Measurements from ENCODE around the gene TTC28.
A peak's percentile ranks its signal among the peaks of the same experiment; 100 is the strongest.
"Not testable (repeated sequence)": the region's sequence is repeated elsewhere in the genome, so short reads cannot be mapped to it uniquely, and the experiment has no call there.

The TTC28 gene

DNA sequence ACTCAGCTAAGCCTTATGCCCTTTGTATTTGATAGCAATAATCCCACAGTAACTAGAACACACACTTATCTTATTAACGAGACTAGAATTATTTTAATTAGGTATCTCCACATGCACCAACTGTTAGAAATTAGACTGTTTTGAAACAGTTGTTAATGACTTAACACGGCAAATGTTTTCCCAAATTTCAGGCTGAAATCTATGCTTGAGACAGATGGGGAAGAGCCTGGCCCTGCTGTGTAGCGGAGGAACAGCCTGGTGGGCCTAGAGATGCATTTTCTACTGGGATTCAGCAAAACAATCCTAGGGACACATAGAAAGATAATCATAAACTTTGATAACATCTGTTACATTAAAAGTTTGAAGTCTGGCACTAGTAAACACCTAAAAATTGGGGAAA, 273.4 kb downstream of the TTC28 start:
- DNase-seq (ENCODE audit: low read depth): no peak

- DNase-seq (ENCODE audit: low read depth): no peak
Observed at GRCh38 chr22:28405588-28405987, 274.1 kb downstream of the TTC28 start.

DNA sequence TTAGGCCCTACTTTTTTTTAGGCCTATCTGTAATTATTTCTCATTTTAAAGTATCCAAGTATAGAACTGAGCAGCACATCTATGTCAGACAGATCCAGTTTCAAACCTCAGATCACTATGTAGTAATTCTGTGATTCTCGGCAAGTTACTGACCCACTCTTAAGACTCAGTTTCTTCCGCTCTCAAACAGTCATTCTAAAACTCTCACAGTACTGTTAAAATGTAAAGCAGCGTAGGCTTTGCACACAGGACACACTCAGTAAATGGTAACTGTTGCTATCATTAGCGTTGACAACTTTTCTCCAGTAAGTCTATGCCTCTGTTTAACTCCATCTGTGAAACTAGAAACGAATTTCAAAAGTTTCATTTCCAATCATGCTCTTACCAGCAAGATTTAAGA, 277.1 kb downstream of the TTC28 start:
- DNase-seq (ENCODE audit: low read depth): no peak

DNA sequence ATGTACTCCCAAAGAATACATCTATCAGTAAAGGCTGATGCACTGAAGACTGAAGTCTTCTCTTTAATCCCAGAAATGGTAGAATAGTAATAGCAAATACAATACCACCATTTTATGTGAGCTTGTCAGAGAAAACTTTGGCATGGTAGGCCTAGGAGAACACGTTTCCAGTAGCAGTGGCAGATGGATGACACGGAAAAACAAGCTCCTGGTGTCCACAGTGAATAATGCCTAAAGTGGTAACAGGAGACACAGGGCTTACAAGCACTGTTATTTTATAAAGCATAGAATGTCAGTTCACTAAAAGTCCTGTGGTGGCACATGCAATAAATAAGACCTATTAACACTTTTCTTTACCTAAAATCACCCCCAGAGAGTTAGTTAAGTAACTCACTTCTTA, 277.6 kb downstream of the TTC28 start:
- no peak for DNase-seq (ENCODE audit: low read depth)

DNA sequence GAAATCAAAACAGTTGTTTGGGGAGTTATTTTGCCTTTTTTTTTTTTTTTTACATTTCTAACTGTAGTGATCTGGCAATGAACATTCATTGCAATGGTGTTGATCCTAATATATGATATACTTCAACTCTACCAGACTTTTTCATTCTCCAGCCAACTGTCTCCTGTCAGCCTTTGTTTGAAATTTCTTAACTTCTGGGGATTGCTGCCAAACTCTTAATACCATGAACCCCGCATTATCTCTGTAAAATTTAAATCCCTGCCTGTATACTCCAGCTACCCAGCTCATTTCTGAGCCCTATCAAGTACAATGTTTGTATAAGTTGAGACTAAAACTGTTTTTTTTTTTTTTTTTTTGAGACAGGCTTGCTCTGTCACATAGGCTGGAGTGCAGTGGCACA, 280.7 kb downstream of the TTC28 start:
- DNase-seq (ENCODE audit: low read depth): no peak

DNA sequence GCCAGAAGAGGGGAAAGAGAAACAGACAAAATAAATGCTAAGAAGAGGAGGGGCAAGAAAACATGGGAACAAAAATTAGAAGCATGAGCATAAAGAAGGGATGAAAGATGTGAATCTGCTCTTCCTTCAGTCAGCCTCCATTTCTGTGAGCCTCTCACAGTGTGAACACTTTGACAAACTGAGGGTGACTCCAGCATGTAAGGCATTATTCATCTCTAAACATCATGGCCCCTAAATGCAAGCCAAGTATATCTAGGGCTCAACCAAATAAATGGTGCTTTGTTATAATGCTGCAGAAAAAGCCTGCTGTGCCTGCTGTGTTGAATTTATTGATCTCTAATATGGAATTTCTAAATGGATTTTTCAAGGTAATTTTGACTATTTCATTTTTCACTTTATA, 281.3 kb downstream of the TTC28 start:
- no peak for DNase-seq (ENCODE audit: low read depth)

- no peak for DNase-seq (ENCODE audit: low read depth)
Observed at GRCh38 chr22:28397306-28397705, 282.3 kb downstream of the TTC28 start.

DNA sequence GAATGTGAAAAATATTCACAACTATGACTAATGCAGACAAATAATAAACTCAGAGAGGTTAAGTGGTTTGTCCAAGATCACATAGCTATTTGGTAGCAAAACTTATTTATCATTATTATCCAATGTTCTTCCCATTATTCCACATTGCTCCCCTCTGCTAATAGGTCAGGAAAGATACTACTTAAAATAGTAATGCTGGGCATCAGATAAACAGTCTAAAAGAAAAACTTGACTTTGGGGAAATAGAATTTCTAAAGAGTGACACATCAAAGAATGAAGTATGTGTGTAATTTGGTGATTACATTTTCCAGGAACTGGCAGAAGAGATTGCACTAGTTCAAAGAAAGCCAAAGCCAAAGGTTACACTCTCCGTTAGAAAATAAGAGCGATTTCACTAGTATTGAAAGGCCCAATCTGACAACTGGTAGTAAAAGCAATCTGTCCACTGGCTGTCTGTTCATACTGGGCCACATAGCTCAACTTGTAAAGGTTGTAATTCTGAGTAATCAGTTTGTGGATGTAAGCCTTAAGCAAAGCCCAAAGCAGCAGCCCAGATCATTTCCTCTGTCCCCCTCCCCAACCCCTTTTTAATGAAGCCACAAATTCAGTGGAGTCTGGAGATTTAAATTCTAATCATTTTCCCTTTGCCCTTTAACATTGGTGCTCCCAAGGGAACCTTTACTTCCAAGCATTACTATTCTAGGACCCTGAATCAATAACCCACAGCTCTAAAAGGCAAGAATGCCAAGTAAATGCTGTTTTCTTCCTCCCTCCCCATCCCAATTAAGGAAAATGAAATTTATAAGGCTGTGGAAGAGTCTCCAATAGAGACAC, 283.5 kb downstream of the TTC28 start:
- DNase-seq (ENCODE audit: low read depth): no peak

DNA sequence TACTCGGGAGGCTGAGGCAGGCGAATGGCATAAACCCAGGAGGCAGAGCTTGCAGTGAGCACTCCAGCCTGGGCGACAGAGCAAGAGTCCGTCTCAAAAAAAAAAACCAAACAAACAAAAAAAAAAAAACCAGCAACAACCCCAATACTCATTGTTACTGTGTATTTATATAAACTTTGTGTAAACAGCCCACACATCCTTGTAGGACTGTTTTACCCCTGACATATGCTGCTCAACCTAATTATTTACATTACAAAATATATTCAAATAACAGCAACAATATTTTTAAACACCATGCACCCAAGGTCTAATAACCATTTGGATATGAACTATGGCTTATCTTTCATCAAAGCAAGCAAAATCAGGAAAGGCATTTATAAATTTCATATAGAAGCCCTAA, 284.1 kb downstream of the TTC28 start:
- DNase-seq (ENCODE audit: low read depth): no peak

- DNase-seq (ENCODE audit: low read depth): no peak
Observed at GRCh38 chr22:28394513-28395110, 285.0 kb downstream of the TTC28 start.

DNA sequence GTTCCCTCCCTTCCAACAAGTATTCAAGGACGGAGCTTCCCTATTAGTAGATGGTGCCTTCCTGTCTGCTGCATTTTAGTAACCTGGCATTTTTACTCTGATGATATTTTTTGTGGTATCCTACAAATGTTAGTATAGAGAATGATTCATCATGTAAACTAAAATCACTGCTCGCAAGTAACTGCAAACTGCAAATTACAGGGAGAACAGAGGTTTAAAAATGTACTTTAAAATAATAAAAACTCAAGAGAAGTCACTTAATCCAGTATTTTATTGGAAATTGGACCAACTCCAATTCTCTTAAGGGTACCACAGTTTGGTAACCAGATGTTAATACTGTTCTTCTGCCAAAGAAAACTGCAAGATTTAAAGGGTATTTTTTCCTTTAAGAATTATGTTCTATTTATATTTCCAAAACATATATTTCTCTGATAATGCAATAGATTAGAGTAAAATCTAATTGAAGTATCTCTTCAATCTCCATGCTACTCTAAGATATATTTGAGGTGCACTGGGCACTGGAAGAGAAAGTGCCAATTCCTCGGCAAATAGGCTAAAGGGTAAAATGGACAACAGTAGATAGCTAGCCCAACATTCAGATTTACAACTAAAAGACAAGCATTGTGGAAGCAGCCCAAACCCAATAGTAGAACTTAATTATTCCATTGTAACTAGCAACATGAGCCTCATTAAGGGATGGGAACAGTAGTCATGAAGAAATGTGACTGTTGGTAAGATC, 298.0 kb downstream of the TTC28 start:
- DNase-seq (ENCODE audit: low read depth): peak; percentile 9

DNA sequence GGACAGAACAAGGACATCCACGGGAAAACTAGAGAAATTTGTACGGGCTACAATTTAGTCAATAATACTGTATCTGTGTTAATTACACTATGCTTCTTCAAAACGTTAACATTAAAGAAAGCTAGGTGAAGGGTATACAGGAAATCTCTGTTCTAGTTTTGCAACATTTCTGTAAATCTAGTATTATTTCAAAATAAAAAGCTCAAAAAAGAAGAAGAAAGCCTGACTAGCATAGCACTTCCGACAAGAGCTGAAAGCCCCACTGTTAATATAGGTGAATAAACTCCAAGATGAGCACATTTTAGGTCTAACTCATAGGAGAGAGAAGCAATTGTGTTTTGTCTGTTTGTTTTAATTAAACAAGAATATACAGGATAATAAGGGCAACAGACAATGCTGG, 299.7 kb downstream of the TTC28 start:
- no peak for DNase-seq (ENCODE audit: low read depth)

DNA sequence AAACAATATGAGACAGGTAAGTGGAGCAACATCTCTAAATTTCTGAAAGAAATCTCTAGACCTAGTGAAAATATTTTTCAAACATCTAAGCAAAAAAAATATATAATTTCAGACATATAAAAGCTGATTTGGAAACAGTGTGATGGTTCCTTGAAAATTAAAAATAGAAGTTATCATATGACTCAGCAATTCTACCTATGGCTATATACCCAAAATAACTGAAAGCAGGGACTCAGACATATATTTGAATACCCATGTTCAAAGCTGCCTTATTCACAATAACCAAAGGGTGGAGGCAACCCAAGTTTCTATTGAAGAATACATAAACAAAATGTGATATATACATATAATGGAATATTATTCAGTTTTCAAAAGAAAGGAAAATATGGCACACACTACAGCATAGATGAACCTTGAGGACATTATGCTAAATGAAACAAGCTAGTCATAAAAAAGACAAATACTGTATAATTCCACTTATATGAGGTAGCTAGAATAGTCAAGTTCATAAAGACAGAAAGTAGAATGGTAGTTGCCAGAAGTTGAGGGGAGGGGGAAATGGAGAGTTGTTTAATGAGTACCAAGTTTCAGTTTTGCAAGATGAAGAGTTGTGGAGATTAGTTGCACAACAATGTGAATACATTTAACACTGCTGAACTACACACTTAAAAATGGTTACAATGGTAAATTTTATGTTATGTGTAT, 300.4 kb downstream of the TTC28 start:
- DNase-seq (ENCODE audit: low read depth): no peak

GRCh38 chr22:28375761-28376534, 303.7 kb downstream of the TTC28 start:
- peak; percentile 19 for DNase-seq (ENCODE audit: low read depth)

DNA sequence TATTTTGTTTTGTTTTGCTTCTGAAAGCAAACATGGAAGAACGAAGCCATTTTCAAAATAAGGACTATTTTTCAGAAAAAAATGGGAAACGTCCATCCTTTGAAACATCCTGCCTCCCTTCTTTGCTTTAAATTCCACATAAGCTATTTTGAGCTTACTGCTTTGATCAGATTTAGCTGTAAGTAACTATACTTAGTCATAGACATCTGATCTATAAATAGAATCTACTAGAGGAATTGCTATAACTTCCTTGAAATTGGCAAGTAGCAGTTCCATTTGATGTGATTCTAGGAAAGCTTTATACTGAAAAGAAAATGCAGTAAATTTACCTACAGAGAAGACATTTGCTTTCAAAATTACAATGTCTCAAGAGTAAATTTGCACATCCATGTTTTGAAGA, 305.8 kb downstream of the TTC28 start:
- peak; percentile 13 for DNase-seq (ENCODE audit: low read depth)

DNA sequence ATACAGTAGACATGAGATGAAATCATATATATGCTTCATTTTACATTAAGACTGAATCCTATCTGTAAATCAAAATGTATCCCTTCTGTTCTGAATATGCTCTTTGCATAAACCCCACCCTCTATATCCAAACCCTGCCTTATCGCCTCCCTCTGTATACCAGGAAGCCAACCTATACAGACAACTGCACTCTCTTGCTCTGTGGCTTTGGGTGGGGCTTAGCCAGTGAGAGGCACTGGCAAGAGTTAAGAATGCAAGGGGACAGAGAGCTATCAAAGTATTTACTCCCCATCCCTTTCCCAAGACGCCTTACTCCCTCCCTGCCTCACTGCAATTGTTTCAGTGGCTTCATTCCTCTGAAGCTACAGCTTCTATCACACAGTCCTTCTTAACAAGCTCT, 309.8 kb downstream of the TTC28 start:
- DNase-seq (ENCODE audit: low read depth): no peak

DNA sequence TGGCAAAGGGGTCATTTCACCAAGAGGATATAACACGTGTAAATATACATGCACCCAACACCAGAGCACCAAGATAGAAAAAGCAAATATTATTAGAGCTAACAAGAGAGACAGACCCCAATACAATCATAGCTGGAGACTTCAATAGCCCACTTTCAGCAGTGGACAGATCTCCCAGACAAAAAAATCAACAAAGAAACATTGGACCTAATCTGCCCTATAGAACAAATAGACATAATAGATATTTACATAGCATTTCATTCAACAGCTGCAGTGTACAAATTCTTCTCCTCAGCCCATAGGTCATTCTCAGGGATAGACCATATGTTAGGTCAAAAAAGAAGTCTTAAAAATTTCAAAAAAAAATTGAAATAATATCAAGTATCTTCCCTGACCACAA, 312.8 kb downstream of the TTC28 start:
- DNase-seq (ENCODE audit: low read depth): no peak

- DNase-seq (ENCODE audit: low read depth): no peak
Observed at GRCh38 chr22:28365371-28365770, 314.3 kb downstream of the TTC28 start.

GRCh38 chr22:28364105-28364504, 315.5 kb downstream of the TTC28 start:
- DNase-seq (ENCODE audit: low read depth): not testable (repeated sequence)

GRCh38 chr22:28360939-28361338, 318.7 kb downstream of the TTC28 start:
- DNase-seq (ENCODE audit: low read depth): no peak

DNA sequence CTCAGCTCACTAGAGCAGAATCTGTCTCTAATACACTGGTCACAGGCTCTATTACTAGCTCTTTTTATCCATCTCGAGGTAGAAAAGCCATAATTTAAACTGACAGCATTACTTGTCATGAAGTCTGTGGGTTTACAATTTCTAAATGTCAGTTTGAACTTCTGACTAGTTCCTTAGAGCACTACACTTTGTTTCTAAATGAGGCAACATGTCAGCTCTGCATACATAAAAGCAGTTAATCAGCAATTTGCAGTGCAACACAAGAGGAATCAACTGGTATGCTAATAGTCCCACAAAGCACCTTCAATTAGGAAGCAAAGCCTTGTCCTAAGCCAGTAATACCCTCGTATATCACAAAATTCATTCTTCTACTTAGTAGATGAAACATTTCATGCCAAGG, 321.3 kb downstream of the TTC28 start:
- no peak for DNase-seq (ENCODE audit: low read depth)

DNA sequence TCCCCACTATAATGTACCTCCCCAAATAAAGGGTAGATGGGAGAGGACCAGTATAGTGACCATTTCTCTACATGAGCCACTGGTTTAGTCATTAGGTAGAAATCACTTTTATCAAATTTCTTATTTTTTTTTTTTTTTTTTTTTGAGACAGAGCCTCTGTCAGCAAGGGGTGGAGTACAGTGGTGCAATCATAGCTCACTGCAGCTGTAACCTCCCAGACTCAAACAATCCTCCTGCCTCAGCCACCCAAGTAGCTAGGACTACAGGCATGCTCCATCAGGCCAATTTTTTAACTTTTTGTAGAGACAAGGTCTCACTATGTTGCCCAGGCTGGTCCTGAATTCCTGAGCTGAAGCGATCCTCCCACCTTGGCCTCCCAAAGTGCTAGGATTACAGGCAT, 322.4 kb downstream of the TTC28 start:
- DNase-seq (ENCODE audit: low read depth): no peak
